ENCODE results near the gene CAMK2N1. TPM values are rescaled to one million over a fixed set of nuclear protein-coding genes. Genes with fewer than 3 reads are reported as not detected.

Gene CAMK2N1
- total RNA-seq, 2 donors from 2014 or later: 133 to 182 TPM

DNA sequence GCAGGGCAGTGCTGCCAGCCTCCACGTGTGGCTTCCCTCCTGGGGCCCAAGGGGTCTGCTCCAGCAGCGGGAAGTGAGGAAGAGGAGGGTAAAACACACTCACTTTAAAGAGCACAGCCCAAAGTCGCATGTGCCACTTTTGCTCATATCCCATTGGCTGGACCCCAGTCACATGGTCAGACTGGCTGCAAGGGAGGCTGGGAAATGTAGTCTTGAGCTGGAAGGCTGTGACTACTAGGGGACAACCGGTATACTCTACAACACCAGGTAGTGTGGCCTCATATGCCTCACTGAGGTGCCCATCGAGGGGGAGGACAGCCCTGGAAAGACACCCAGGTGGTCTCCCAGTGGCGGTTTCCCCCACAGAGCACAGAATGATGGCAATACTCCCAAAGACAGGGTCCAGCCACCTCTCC, 45.2 kb downstream of the CAMK2N1 start:
- Histone ChIP-seq H3K9me3 (no peaks in the 10 kb centered on the region), H3K27ac (no peak overlapping the region), H3K4me1 (no peaks in the 10 kb centered on the region), H3K27me3 (no peaks in the 10 kb centered on the region), H3K9ac (ENCODE audit: low read depth in 2 of 2, low read length in 2 of 2) (no peak overlapping the region), H3K4me3 (no peak overlapping the region), H3K36me3 (no peaks in the 10 kb centered on the region)
- DNase-seq: peak; percentile 63
- intact Hi-C loops (cut with DNase I): no loop called here
- TF ChIP-seq, protein P1, sequence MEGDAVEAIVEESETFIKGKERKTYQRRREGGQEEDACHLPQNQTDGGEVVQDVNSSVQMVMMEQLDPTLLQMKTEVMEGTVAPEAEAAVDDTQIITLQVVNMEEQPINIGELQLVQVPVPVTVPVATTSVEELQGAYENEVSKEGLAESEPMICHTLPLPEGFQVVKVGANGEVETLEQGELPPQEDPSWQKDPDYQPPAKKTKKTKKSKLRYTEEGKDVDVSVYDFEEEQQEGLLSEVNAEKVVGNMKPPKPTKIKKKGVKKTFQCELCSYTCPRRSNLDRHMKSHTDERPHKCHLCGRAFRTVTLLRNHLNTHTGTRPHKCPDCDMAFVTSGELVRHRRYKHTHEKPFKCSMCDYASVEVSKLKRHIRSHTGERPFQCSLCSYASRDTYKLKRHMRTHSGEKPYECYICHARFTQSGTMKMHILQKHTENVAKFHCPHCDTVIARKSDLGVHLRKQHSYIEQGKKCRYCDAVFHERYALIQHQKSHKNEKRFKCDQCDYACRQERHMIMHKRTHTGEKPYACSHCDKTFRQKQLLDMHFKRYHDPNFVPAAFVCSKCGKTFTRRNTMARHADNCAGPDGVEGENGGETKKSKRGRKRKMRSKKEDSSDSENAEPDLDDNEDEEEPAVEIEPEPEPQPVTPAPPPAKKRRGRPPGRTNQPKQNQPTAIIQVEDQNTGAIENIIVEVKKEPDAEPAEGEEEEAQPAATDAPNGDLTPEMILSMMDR (IDR thresholded peaks at IDR 0.05): no peak

DNA sequence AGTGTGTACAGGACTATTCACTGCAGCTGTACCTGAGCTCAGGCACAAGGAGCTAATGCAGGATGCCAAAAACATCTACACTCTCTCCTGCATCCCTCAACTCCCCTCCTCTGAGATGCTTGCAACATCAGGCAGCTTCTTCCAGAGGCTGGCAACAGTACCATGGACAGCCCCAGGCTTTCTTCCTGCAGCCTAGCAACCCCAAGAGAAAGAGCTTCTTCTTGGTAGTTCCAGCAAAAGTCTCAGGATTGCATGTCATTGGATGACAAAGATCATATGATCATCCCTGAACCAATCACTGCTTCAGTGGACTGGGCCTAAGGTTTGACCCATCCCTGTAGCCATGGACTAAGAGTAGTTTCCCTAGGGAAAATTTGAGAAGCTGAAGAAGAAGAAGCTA, 46.7 kb downstream of the CAMK2N1 start:
- DNase-seq: no peak
- intact Hi-C loops (cut with DNase I): no loop called here
- TF ChIP-seq, protein P1 (IDR thresholded peaks at IDR 0.05): no peak

DNA sequence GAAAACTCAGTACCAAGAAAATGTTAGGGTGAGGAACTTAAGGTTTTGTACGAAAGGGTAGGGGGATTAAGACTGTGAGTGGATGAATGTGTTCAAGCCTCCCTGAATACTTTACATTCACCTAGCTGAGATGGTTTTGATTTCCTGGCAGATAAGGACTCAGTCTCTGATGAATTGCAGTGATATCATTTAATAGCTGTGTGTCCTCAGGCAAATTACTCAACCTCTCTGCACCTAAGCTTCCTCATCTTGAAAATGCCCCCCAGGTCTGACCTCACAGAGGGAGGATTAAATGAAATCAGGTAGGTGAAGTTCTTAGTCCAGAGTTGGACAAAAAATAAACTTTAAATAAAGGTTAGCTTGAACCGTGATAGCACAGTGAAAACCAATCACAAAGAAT, 48.4 kb downstream of the CAMK2N1 start:
- Histone ChIP-seq H3K4me1 (no peaks in the 10 kb centered on the region), H3K27ac (no peak overlapping the region), H3K36me3 (no peaks in the 10 kb centered on the region), H3K9ac (ENCODE audit: low read depth in 2 of 2, low read length in 2 of 2) (no peak overlapping the region), H3K27me3 (no peaks in the 10 kb centered on the region), H3K9me3 (no peaks in the 10 kb centered on the region), H3K4me3 (no peak overlapping the region)
- TF ChIP-seq, protein P1 (IDR thresholded peaks at IDR 0.05): no peak
- intact Hi-C loops (cut with DNase I): no loop called here
- DNase-seq: no peak

More for the DNA sequence above, 46.7 kb downstream of the CAMK2N1 start:
- H3K36me3 ChIP-seq: no peaks in the 10 kb centered on the region
- no peaks in the 10 kb centered on the region for H3K9me3 ChIP-seq
- H3K4me3 ChIP-seq: no peak overlapping the region
- H3K9ac ChIP-seq (ENCODE audit: low read depth in 2 of 2, low read length in 2 of 2): no peak overlapping the region
- H3K27me3 ChIP-seq: no peaks in the 10 kb centered on the region
- H3K4me1 ChIP-seq: no peaks in the 10 kb centered on the region
- H3K27ac ChIP-seq: no peak overlapping the region

DNA sequence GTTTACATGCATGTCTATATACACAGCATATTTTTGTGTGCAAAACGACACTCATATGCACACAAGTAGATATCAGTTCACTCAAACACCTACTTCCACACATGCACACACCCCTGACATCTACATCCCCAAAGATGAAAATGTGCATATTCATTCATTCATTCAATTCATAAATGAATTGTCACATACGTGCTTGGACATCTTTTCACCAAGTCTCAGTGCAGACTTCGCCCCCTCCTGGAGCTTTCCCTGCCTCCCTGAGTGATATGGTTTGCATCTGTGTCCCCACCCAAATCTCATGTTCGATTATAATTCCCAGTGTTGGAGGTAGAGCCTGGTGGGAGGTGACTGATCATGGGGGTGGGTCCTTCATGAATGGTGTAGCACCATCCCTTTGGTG, 53.1 kb downstream of the CAMK2N1 start:
- Histone ChIP-seq H3K4me1 (no peaks in the 10 kb centered on the region), H3K27me3 (no peaks in the 10 kb centered on the region), H3K9ac (ENCODE audit: low read depth in 2 of 2, low read length in 2 of 2) (no peak overlapping the region), H3K4me3 (no peak overlapping the region), H3K36me3 (no peaks in the 10 kb centered on the region), H3K9me3 (no peaks in the 10 kb centered on the region), H3K27ac (no peak overlapping the region)
- intact Hi-C loops (cut with DNase I): no loop called here
- TF ChIP-seq, protein P1 (IDR thresholded peaks at IDR 0.05): no peak
- no peak for DNase-seq

Other genes with a start within 250 kb of the CAMK2N1 start
- gene VWA5B1, start 195.3 kb downstream of the CAMK2N1 start, total RNA-seq: under 1 TPM; 0.29 to 0.30 TPM
- gene MUL1, start 21.9 kb upstream of the CAMK2N1 start, total RNA-seq: 10 to 100 TPM; 29.8 to 34.1 TPM
- under 1 TPM; 0.16 to 0.27 TPM for gene FAM43B, start 66.4 kb upstream of the CAMK2N1 start, total RNA-seq
- gene CDA, start 102.9 kb upstream of the CAMK2N1 start, total RNA-seq: 100 to 1,000 TPM in 1 of 2 donors, 10 to 100 TPM in 1; 29.1 to 110 TPM
- gene PINK1, start 147.2 kb upstream of the CAMK2N1 start, total RNA-seq: 100 to 1,000 TPM in 1 of 2 donors, 10 to 100 TPM in 1; 49.7 to 119 TPM
- gene DDOST, start 175.2 kb upstream of the CAMK2N1 start, total RNA-seq: 100 to 1,000 TPM; 233 to 364 TPM
- 1 to 10 TPM in 1 of 2 donors, under 1 TPM in 1; 0.27 to 1.4 TPM for gene KIF17, start 231.8 kb upstream of the CAMK2N1 start, total RNA-seq
- gene SH2D5, start 246.5 kb upstream of the CAMK2N1 start, total RNA-seq: under 1 TPM in 1 of 2 donors, not detected in 1; 0.12 TPM